ENCODE results near the gene DUS1L. TPM values are rescaled to one million over a fixed set of nuclear protein-coding genes. Genes with fewer than 3 reads are reported as not detected.

The DUS1L gene
- total and polyA plus RNA-seq, 2 experiments from 2014 or later, result 66.0 to 122 TPM

- DNase-seq (ENCODE audit: low spot score), result peak; percentile 44
- no peaks in the 10 kb centered on the region for H3K36me3 Mint-ChIP-seq (ENCODE audit: low read depth)
- no peak for ATAC-seq
- H2AFZ ChIP-seq, result no peak overlapping the region
- no peak overlapping the region for H3K4me3 ChIP-seq
- no peaks in the 10 kb centered on the region for H3K9me2 ChIP-seq (ENCODE audit: insufficient read depth)
- H3K36me3 ChIP-seq (ENCODE audit: insufficient read depth), result no peaks in the 10 kb centered on the region
- 0 out of 2 replicates have a peak, but pooled peaks cover 6% of the 10 kb centered on the region for H3F3A ChIP-seq (replicated peaks; ENCODE audit: low read depth)
- TF ChIP-seq CTCF (conservative IDR thresholded peaks at IDR 0.05; ENCODE audit: low read depth in 2 of 2), result peak; percentile 18 to 28; a peak in 3 of 4 replicates
- TF ChIP-seq EZH2phosphoT487 (IDR thresholded peaks at IDR 0.05; ENCODE audit: unreplicated experiment), result no peak
- H3K27me3 ChIP-seq (ENCODE audit: insufficient read depth), result 0 out of 2 replicates have a peak, but pooled peaks cover 4% of the 10 kb centered on the region
- H3K9me3 Mint-ChIP-seq, result peaks cover 2% of the 10 kb centered on the region; the same call in 2 of the 3 replicates
- peaks cover 33% of the 10 kb centered on the region for H3K4me1 Mint-ChIP-seq
- H4K20me1 ChIP-seq (replicated peaks; ENCODE audit: insufficient read depth), result no peaks in the 10 kb centered on the region
- H3K27ac ChIP-seq (ENCODE audit: low read depth), result no peak overlapping the region
- peaks cover 33% of the 10 kb centered on the region for H3K4me1 ChIP-seq (ENCODE audit: insufficient read depth)
- no peak overlapping the region for H3K4me2 ChIP-seq
- no peaks in the 10 kb centered on the region for H3K79me2 ChIP-seq (replicated peaks; ENCODE audit: insufficient read depth)
- no peak overlapping the region for H3K4me3 Mint-ChIP-seq
- peaks cover 45% of the 10 kb centered on the region for H3K27me3 Mint-ChIP-seq (ENCODE audit: insufficient read depth, low read depth, poor library complexity)
- H3K27ac Mint-ChIP-seq, result no peak overlapping the region
These were observed 41.8 kb upstream of the DUS1L start for GRCh38 chr17:82107341-82107860.

- Histone ChIP-seq H3F3A (replicated peaks; ENCODE audit: low read depth) (0 out of 2 replicates have a peak, but pooled peaks cover 6% of the 10 kb centered on the region), H3K79me2 (replicated peaks; ENCODE audit: insufficient read depth) (no peaks in the 10 kb centered on the region), H3K36me3 (ENCODE audit: insufficient read depth) (no peaks in the 10 kb centered on the region), H3K27ac (ENCODE audit: low read depth) (no peak overlapping the region; the same call in 1 of the 2 replicates), H3K4me3 (peak overlapping the region; percentile 26; the same call in 1 of the 2 replicates), H3K27me3 (ENCODE audit: insufficient read depth) (0 out of 2 replicates have a peak, but pooled peaks cover 4% of the 10 kb centered on the region), H3K4me2 (peak overlapping the region; percentile 55), H2AFZ (no peak overlapping the region), H4K20me1 (replicated peaks; ENCODE audit: insufficient read depth) (no peaks in the 10 kb centered on the region), H3K4me1 (ENCODE audit: insufficient read depth) (peaks cover 33% of the 10 kb centered on the region), H3K9me2 (ENCODE audit: insufficient read depth) (no peaks in the 10 kb centered on the region)
- H3K27ac Mint-ChIP-seq, result peak overlapping the region; percentile 75; the same call in 1 of the 2 replicates
- H3K9me3 Mint-ChIP-seq, result peaks cover 2% of the 10 kb centered on the region; the same call in 2 of the 3 replicates
- H3K4me3 Mint-ChIP-seq, result 0 out of 3 replicates have a peak overlapping the region, but pooled peaks have one; percentile 32
- no peak for DNase-seq (ENCODE audit: low spot score)
- TF ChIP-seq ZNF331 (CRISPR knock-in tag; IDR thresholded peaks at IDR 0.05; ENCODE audit: low read depth) (no peak), STAT1 (IDR thresholded peaks at IDR 0.05; ENCODE audit: unreplicated experiment) (no peak)
- H3K27me3 Mint-ChIP-seq (ENCODE audit: insufficient read depth, low read depth, poor library complexity), result peaks cover 46% of the 10 kb centered on the region
- no peaks in the 10 kb centered on the region for H3K36me3 Mint-ChIP-seq (ENCODE audit: low read depth)
- no peak for ATAC-seq
- peaks cover 36% of the 10 kb centered on the region for H3K4me1 Mint-ChIP-seq
These were observed 41.2 kb upstream of the DUS1L start for GRCh38 chr17:82106688-82107305.

All from GM23338 (cell line).